ENCODE data around the gene DSC3. TPM values are rescaled to one million over a fixed set of nuclear protein-coding genes. Genes with fewer than 3 reads are reported as not detected.

Gene DSC3
- total RNA-seq: 2.0 and 2.8 TPM in 2 replicates

DNA sequence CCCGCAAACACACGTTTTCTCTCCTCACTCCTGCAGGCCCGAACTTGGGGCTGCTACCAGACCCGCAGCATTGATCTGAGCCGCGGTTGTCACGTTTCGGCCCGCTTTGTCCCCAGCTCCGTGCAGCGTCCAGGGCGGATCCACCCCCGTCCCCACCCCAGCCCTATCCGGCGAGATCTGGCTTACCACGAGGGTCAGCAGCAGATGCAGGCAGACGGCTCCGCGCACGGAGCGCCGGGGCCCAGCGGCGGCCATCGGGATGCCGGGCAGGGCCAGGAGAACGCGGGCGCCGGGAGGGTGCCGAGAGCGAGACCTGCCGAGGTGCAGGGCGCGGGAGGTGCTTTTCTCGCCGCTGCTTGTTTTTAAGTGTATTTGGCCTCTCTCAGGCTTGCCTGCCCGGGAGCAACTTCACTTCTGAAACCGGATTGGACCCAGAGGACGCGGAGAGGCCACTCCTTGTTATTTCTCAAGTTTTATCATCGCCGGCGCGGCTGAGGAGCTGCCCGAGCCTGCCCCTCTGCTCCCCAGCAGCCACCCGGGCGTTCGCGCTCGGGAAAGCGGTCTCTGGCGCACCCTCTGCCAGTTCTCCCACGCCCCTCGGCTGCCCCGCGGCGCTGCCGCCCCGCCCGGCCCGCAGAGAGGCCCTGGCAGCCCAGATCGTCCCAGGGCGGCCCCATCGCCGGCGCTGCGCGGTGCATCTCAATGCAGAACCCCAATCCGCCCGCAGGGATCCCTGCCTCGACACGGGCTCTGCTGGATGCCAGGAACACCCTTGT, at the start of gene DSC3:
TSS of gene DSC3 (minus strand) at position 337 of the 776 bp plus-strand sequence. CDS start at position 255, 82 bp downstream.
- no peak for DNase-seq (ENCODE audit: extremely low read depth, low read depth, low spot score)

GRCh38 chr18:31091350-31091749, 48.8 kb upstream of the DSC3 start:
- DNase-seq (ENCODE audit: extremely low read depth, low read depth, low spot score): no peak

- no peak for DNase-seq (ENCODE audit: extremely low read depth, low read depth, low spot score)
These were observed 46.0 kb upstream of the DSC3 start for GRCh38 chr18:31088532-31088931.

- DNase-seq (ENCODE audit: extremely low read depth, low read depth, low spot score): no peak
These were observed 37.4 kb upstream of the DSC3 start for GRCh38 chr18:31079973-31080372.

DNA sequence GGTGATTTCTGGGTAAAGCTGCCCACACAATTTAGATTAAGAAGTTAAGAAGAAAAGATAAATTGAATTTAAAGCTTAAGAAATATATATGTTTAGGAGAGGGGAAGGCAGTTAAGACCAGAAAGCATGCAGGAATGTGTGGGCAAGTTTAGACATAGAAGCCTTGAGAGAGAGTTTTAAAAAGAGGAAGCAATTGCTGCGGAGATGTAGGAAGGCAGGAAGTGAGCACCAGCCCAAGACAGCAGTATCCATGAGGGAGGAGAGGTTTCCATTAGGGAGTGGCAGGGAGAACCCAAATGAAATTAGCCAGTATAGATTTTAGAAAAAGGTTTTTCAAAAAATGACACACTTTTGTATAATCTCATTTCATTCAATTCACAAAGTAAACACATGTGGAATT, 35.3 kb upstream of the DSC3 start:
- no peak for DNase-seq (ENCODE audit: extremely low read depth, low read depth, low spot score)

GRCh38 chr18:31072175-31072574, 29.6 kb upstream of the DSC3 start:
- no peak for DNase-seq (ENCODE audit: extremely low read depth, low read depth, low spot score)

DNA sequence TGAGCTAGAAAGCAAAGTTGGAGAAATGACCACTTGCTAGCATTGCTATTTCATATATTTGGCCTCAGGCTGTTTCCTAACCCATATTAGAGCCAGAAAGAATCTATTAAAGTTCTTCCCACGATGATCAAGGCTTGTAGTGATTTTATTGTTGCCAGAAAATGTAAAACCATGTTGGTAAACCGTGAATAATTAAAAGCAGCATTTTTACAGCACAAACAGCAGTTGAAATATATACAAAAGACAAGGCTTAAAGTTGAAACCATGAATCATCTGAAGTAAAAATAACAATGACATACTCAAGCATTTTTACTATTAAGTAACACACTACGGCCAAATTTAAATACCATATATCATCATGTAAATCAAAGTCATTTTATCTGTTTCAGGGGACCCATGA, 27.7 kb upstream of the DSC3 start:
- DNase-seq (ENCODE audit: extremely low read depth, low read depth, low spot score): no peak

DNA sequence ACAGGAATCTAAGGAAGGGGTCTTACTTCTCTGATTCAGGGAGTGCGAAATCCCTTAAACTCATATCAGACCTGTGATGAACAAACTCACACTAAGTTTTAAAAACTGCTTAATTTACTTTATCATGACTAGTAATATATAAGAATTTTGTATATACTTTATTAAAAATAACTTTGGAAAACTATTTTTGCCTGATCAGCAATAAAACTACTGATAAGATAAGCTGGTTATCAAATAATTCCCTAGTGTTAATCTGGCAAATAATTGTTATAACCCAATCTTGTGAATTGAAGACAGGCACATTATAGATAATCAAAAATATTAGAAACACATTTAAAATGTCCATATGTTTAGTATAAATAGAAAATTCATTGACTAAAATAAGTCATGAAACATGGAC, 23.7 kb upstream of the DSC3 start:
- no peak for DNase-seq (ENCODE audit: extremely low read depth, low read depth, low spot score)

- no peak for DNase-seq (ENCODE audit: extremely low read depth, low read depth, low spot score)
These were observed 22.7 kb upstream of the DSC3 start for GRCh38 chr18:31065036-31065773.

DNA sequence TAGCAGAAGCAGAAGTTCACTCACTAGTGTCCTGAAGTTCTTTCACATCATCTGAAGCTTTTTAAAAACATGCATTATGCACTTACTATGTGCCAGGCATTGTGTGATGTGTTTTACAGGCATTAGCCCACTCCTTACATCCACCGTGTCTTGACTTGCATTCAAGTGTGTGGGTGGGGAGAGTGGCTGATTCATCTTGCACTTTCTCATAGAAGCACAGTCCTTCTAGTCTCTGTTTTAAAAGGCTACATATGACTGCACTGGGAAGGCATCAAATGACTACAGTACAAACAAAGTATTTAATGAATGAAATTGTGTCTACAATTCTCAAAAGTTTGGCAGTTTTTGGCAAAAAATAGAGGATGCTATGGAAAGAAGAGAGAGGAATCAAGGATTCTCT, 21.6 kb upstream of the DSC3 start:
- DNase-seq (ENCODE audit: extremely low read depth, low read depth, low spot score): no peak

GRCh38 chr18:31061945-31062344, 19.4 kb upstream of the DSC3 start:
- DNase-seq (ENCODE audit: extremely low read depth, low read depth, low spot score): no peak

- no peak for DNase-seq (ENCODE audit: extremely low read depth, low read depth, low spot score)
These were observed 16.4 kb upstream of the DSC3 start for GRCh38 chr18:31058897-31059296.

GRCh38 chr18:31057917-31058316, 15.4 kb upstream of the DSC3 start:
- no peak for DNase-seq (ENCODE audit: extremely low read depth, low read depth, low spot score)

GRCh38 chr18:31057051-31057450, 14.5 kb upstream of the DSC3 start:
- DNase-seq (ENCODE audit: extremely low read depth, low read depth, low spot score): no peak

GRCh38 chr18:31056296-31056695, 13.8 kb upstream of the DSC3 start:
- DNase-seq (ENCODE audit: extremely low read depth, low read depth, low spot score): no peak

DNA sequence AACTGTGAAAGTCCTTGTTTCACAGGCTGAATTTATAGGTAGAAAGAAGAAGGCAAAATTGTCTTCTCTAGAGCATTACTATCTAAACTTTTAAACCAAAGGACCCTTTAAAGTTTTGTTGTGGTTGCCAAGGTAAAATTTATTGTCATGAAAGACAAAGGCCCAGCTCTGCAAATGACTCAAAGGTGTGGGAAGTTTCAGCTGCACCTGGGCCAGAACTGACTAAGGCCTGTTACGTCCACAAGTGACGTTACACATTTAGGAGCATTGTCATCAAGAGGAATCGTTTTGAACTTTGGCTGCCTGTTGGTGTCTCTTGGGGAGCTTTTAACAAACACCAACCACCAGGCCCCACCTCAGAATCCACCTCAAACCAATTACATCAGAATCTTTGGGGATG, 8.1 kb upstream of the DSC3 start:
- DNase-seq (ENCODE audit: extremely low read depth, low read depth, low spot score): no peak

DNA sequence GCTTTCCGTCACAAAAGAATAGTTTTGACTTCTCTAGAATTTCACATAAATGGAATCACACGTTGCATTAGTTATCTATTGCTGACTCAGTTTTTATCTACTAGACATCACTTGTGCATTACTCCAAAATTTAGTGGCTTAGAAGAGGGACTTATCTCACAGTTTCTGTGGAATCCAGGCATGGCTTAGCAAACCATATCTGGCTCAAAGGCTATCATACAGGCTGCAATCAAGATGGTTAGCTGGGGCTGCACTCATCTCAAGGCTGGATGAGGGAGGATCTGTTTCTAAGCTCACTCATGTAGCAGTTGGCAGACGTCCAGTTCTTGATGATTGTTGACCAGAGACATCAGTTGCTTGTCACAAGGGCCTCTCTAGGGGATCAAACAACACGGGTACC, 6.6 kb upstream of the DSC3 start:
- DNase-seq (ENCODE audit: extremely low read depth, low read depth, low spot score): no peak

GRCh38 chr18:31048216-31048615, 5.7 kb upstream of the DSC3 start:
- DNase-seq (ENCODE audit: extremely low read depth, low read depth, low spot score): no peak

- no peak for DNase-seq (ENCODE audit: extremely low read depth, low read depth, low spot score)
These were observed 4.4 kb upstream of the DSC3 start for GRCh38 chr18:31046916-31047315.

DNA sequence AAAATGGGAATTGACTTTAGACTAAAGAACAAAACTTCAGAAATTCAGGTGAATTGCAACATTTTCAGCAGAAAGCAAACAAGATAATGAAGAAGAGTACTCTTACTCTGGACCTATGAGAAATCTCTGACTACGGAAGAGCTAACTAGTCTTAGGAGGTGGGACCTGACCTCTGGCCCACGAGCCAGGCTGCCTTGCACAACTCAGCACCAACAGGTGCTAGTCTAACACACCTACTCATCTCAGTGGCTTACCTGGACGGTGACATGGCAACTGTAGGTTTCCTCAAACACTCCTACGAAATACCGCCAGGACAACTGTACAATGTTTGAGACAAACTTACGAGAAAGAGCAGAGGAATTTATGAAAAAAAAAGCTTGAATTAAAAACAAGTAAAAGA, 3.1 kb upstream of the DSC3 start:
- DNase-seq (ENCODE audit: extremely low read depth, low read depth, low spot score): no peak

GRCh38 chr18:31044926-31045325, 2.4 kb upstream of the DSC3 start:
- no peak for DNase-seq (ENCODE audit: extremely low read depth, low read depth, low spot score)

- DNase-seq (ENCODE audit: extremely low read depth, low read depth, low spot score): no peak
These were observed 1.2 kb upstream of the DSC3 start for GRCh38 chr18:31043709-31044108.

All from glomerular endothelial cell (primary cell).